PC-3 (cell line): ENCODE data around the gene CYP27C1. TPM values are rescaled to one million over a fixed set of nuclear protein-coding genes. Genes with fewer than 3 reads are reported as not detected.

ENCODE experiments used
- ATAC-seq: fragments of 200-7000 bp; cut with Tn5 transposase; 2 replicates; pipeline ENCODE4 v1.9.1; 2020; ENCODE audit warnings: mild to moderate bottlenecking, moderate library complexity
- BruUV-seq: library from RNA; stranded (reverse); fragments of 400-500 nt; replicated peaks from 2 replicates; lab custom pipeline; 2021; lab: Mats Ljungman, UMichigan
- CTCF ChIA-PET: fragments of 300-600 bp; sonication (Branson Sonifier 250); formaldehyde crosslinking; loops from one replicate; lab custom pipeline; 2022; ENCODE audit warnings: antibody characterized with exemption; lab: Charles Lee
- POLR2A ChIA-PET: fragments of 300-600 bp; sonication (Branson Sonifier 250); formaldehyde crosslinking; loops from one replicate; lab custom pipeline; 2022; ENCODE audit warnings: antibody characterized with exemption; ENCODE audit not compliant: unreplicated experiment; lab: Charles Lee
- DNase-seq: peaks from one replicate; pipeline ENCODE4 v3.0.0-alpha.2; 2015
- H2AFZ ChIP-seq: fragments of 300-600 bp; sonication (generic); 2 replicates; pipeline ENCODE4 v1.6.0; 2016; ENCODE audit warnings: antibody characterized with exemption, low read length
- H3F3A ChIP-seq: fragments of 300-600 bp; sonication (generic); one replicate; pipeline ENCODE4 v1.6.0; 2017; ENCODE audit warnings: antibody characterized with exemption, low read length, control low read depth, mild to moderate bottlenecking; ENCODE audit not compliant: unreplicated experiment
- H3K27ac ChIP-seq: fragments of 300-600 bp; sonication (generic); 2 replicates; pipeline ENCODE4 v1.5.1; 2016; ENCODE audit warnings: mild to moderate bottlenecking, low read length
- H3K27me3 ChIP-seq: fragments of 300-600 bp; sonication (generic); 2 replicates; pipeline ENCODE4 v1.6.1; 2016; ENCODE audit warnings: low read length, mixed read lengths
- H3K36me3 ChIP-seq: fragments of 300-600 bp; sonication (generic); 2 replicates; pipeline ENCODE4 v1.6.1; 2016; ENCODE audit warnings: low read depth, mixed run types, low read length, mixed read lengths
- H3K4me1 ChIP-seq: fragments of 300-600 bp; sonication (generic); 2 replicates; pipeline ENCODE4 v1.5.1; 2016; ENCODE audit warnings: low read length; ENCODE audit not compliant: insufficient read depth
- H3K4me2 ChIP-seq: fragments of 300-600 bp; sonication (generic); 2 replicates; pipeline ENCODE4 v1.6.0; 2016; ENCODE audit warnings: low read length
- H3K4me3 ChIP-seq: fragments of 300-600 bp; sonication (generic); 2 replicates; pipeline ENCODE4 v1.5.1; 2016; ENCODE audit warnings: mild to moderate bottlenecking, low read length, mixed read lengths
- H3K79me2 ChIP-seq: fragments of 300-600 bp; sonication (generic); 2 replicates; pipeline ENCODE4 v1.6.1; 2017; ENCODE audit warnings: low read length, mixed read lengths
- H3K9ac ChIP-seq: fragments of 300-600 bp; sonication (generic); 2 replicates; pipeline ENCODE4 v1.6.0; 2016; ENCODE audit warnings: mild to moderate bottlenecking, low read length
- H3K9me2 ChIP-seq: fragments of 300-600 bp; sonication (generic); replicated peaks from 2 replicates; pipeline ENCODE4 v1.6.1; 2016; ENCODE audit warnings: mixed run types, low read length, mixed read lengths
- H3K9me3 ChIP-seq: fragments of 300-600 bp; sonication (generic); 2 replicates; pipeline ENCODE4 v1.6.1; 2016; ENCODE audit warnings: low read length, mixed read lengths
- H4K20me1 ChIP-seq: fragments of 300-600 bp; sonication (generic); 2 replicates; pipeline ENCODE4 v1.6.1; 2016; ENCODE audit warnings: low read length, mixed read lengths
- CTCF ChIP-seq: fragments of 300-600 bp; sonication (generic); conservative IDR thresholded peaks from 2 replicates; pipeline ENCODE4 v1.5.1; 2017; ENCODE audit warnings: antibody characterized with exemption, low read depth, mild to moderate bottlenecking, low read length
- EZH2 ChIP-seq: fragments of 300-600 bp; sonication (generic); IDR thresholded peaks from one replicate; pipeline ENCODE4 v1.6.1; 2017; ENCODE audit warnings: antibody characterized with exemption, mild to moderate bottlenecking, low read length; ENCODE audit not compliant: unreplicated experiment
- EZH2phosphoT487 ChIP-seq: fragments of 300-600 bp; sonication (generic); IDR thresholded peaks from 2 replicates; pipeline ENCODE4 v1.6.1; 2018; ENCODE audit warnings: mild to moderate bottlenecking, antibody characterized with exemption, low read length, borderline replicate concordance
- intact Hi-C: fragments of 100-400 bp; cut with micrococcal nuclease; formaldehyde crosslinking; loops from 2 replicates; pipeline ENCODE4 v1.9.0; 2023
- total RNA-seq: library from RNA; depleted of rRNA; stranded (reverse); fragments of >200 nt; gene quantifications from 2 replicates; pipeline ENCODE4 v1.2.3, GENCODE V29; 2014

The CYP27C1 gene
- total RNA-seq, 1 experiment from 2014 or later = 0.36 TPM

GRCh38 chr2:127150996-127151395, 69.1 kb downstream of the CYP27C1 start:
- H3K4me2 ChIP-seq = no peak overlapping the region
- DNase-seq (no peak), ATAC-seq (no peak)
- POLR2A ChIA-PET = interaction anchor here (0.6 kb wide), 1 partner anchor 44 kb away, joined by 6 read pairs; the partner anchor contains the start of gene BIN1
- no peaks in the 10 kb centered on the region for H3K9me3 ChIP-seq
- no peaks in the 10 kb centered on the region for H3F3A ChIP-seq
- no peaks in the 10 kb centered on the region for H3K9me2 ChIP-seq
- no peaks in the 10 kb centered on the region for H4K20me1 ChIP-seq
- no peaks in the 10 kb centered on the region for H3K27me3 ChIP-seq
- H3K9ac ChIP-seq = no peak overlapping the region
- H3K4me3 ChIP-seq = no peak overlapping the region
- peaks cover 39% of the 10 kb centered on the region for H3K4me1 ChIP-seq
- H3K36me3 ChIP-seq = no peaks in the 10 kb centered on the region
- intact Hi-C loops = no loop called here
- H3K79me2 ChIP-seq = no peaks in the 10 kb centered on the region
- TF ChIP-seq EZH2 (no peak), EZH2phosphoT487 (no peak), CTCF (no peak)
- CTCF ChIA-PET = no interaction called here
- H3K27ac ChIP-seq = no peak overlapping the region
- BruUV-seq = no TSS peak
- no peak overlapping the region for H2AFZ ChIP-seq

- intact Hi-C loops = loop anchor here (2.0 kb wide), 1 partner anchor 43 kb away; the partner anchor contains the start of gene BIN1
- Histone ChIP-seq H3K9me2 (no peaks in the 10 kb centered on the region), H3F3A (no peaks in the 10 kb centered on the region), H2AFZ (no peak overlapping the region), H3K4me1 (peaks cover 46% of the 10 kb centered on the region), H3K27me3 (no peaks in the 10 kb centered on the region), H3K9me3 (no peaks in the 10 kb centered on the region), H3K9ac (peak overlapping the region; percentile 1), H3K4me3 (no peak overlapping the region), H4K20me1 (no peaks in the 10 kb centered on the region), H3K79me2 (no peaks in the 10 kb centered on the region), H3K27ac (peak overlapping the region; percentile 58), H3K4me2 (peak overlapping the region; percentile 44), H3K36me3 (no peaks in the 10 kb centered on the region)
- POLR2A ChIA-PET = interaction anchor here (0.7 kb wide), 1 partner anchor 17 kb away, joined by 5 read pairs; no protein-coding TSS in a partner anchor
- DNase-seq (peak; percentile 93), ATAC-seq (peak; percentile 37)
- BruUV-seq = no TSS peak
- TF ChIP-seq CTCF (no peak), EZH2 (no peak), EZH2phosphoT487 (no peak)
- CTCF ChIA-PET = interaction anchor here (0.6 kb wide), 2 partner anchors 82 to 163 kb away, joined by 3 to 4 read pairs; no protein-coding TSS in a partner anchor
Measured at GRCh38 chr2:127149384-127149783, 70.7 kb downstream of the CYP27C1 start.

GRCh38 chr2:127146820-127147502, 73.1 kb downstream of the CYP27C1 start:
- intact Hi-C loops = no loop called here

More at GRCh38 chr2:127146820-127147502, 73.1 kb downstream of the CYP27C1 start:
- TF ChIP-seq CTCF (no peak), EZH2 (no peak), EZH2phosphoT487 (no peak)
- Histone ChIP-seq H3K27me3 (no peaks in the 10 kb centered on the region), H3K4me3 (no peak overlapping the region), H3K9ac (no peak overlapping the region), H4K20me1 (no peaks in the 10 kb centered on the region), H3K36me3 (no peaks in the 10 kb centered on the region), H3K4me1 (peaks cover 34% of the 10 kb centered on the region), H3F3A (no peaks in the 10 kb centered on the region), H3K27ac (no peak overlapping the region), H3K79me2 (no peaks in the 10 kb centered on the region), H3K9me2 (no peaks in the 10 kb centered on the region), H2AFZ (no peak overlapping the region), H3K4me2 (no peak overlapping the region), H3K9me3 (no peaks in the 10 kb centered on the region)
- no peak for ATAC-seq
- DNase-seq = no peak
- CTCF ChIA-PET = no interaction called here
- POLR2A ChIA-PET = no interaction called here
- no TSS peak for BruUV-seq
